HG02938 (cell line): ENCODE results near the gene POLR1C.
"Not testable (repeated sequence)": the region's sequence is repeated elsewhere in the genome, so short reads cannot be mapped to it uniquely, and the experiment has no call there.

Source experiments
- ATAC-seq: cut with Tn5 transposase; IDR thresholded peaks from one replicate; pipeline ENCODE4 v1.9.1; 2021; ENCODE audit warnings: mild to moderate bottlenecking, moderate library complexity; ENCODE audit not compliant: unreplicated experiment

POLR1C gene, protein sequence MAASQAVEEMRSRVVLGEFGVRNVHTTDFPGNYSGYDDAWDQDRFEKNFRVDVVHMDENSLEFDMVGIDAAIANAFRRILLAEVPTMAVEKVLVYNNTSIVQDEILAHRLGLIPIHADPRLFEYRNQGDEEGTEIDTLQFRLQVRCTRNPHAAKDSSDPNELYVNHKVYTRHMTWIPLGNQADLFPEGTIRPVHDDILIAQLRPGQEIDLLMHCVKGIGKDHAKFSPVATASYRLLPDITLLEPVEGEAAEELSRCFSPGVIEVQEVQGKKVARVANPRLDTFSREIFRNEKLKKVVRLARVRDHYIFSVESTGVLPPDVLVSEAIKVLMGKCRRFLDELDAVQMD

GRCh38 chr6:43516697-43517504 lies at the start of gene POLR1C, which contains the start of gene YIPF3:
Gene POLR1C, plus strand, starts transcription at chr6:43517089. Its CDS starts 21 bp downstream, at chr6:43517110.
Gene YIPF3, minus strand, starts transcription at chr6:43516926. Its CDS starts 119 bp downstream, at chr6:43516807.
- peak; percentile 93 for ATAC-seq

DNA sequence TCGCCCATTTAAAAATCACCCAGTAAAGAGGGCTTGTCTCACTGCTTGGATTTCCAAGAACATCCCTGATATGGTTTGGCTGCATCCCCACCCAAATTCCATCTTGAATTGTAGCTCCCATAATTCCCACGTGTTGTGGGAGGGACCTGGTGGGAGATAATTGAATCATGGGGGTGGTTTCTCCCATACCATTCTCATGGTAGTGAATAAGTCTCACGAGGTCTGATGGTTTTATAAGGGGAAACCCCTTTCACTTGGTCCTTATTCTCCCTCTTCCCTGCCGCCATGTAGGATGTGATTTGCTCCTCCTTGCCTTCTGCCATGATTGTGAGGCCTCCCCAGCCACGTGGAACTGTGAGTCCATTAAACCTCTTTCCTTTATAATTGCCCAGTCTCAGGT lies 49.6 kb upstream of the POLR1C start:
- ATAC-seq: not testable (repeated sequence)

- no peak for ATAC-seq
Observed at GRCh38 chr6:43467752-43468151, 49.1 kb upstream of the POLR1C start.

- ATAC-seq: no peak
Observed at GRCh38 chr6:43468240-43468639, 48.6 kb upstream of the POLR1C start.

DNA sequence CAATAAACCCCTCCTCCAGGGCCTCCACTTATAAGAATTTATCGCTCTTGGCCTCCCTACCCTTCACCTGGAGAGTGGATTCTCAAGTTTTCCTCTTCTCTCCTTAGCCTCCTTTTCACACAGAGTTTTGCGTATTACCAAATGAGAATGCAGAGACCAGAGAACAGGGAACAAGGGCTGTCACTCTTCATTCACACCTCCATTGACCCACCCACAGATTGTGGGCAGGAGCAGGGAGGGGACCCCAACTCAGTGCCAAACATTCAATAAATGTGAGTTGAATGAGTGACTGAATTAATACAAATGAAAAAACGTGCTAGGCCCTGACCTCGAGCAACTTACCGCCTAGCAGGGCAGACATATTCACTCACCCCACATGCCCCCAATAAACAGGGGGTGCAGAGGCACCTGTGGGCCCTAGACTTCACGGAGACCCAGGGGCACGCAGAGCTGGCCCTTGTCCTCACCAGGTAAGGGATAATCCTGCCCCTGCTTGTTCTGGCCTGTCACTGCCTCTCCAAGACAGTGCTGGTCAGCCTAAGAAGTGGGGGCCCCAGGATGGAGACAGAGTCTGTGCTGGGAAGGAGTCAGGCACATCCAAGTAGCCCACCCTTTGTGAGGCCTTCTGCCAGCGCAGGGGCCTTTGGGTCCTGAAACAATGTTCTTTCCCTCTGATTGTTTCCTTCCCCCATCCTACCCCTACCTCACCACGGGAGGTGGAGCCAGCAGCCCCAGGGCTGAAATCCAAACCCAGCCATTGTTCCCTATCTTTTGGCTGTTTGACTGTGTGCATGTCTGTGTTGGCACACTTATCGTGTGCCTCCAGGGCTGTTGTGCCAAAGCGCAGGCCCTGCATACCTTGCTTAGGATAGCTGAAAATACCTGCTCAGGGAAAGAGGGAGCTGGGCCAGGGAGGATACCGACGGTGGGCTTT lies 47.9 kb upstream of the POLR1C start:
- ATAC-seq: no peak

- no peak for ATAC-seq
Observed at GRCh38 chr6:43469947-43470346, 46.9 kb upstream of the POLR1C start.

DNA sequence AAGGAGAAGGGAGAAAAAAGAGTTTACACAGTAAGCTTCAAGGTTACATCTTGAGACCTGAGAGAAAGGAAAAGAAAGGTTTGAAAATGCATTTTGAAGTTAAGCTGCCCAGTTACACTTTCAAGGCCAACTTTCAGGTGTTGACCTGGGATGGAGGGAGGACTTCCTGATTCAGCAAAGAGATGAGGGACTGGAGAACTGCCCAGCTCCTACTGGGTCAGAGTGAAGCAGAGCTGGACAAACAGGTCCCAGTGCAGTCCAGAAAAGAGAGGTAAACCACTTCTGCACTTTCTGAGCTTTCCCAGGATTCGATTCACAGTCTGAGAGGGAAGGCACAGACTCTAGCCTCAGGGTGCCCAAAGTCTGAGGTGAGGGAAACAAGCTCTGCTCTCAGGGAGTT lies 45.5 kb upstream of the POLR1C start:
- no peak for ATAC-seq

- no peak for ATAC-seq
Observed at GRCh38 chr6:43472515-43472914, 44.4 kb upstream of the POLR1C start.

- no peak for ATAC-seq
Observed at GRCh38 chr6:43475516-43475915, 41.4 kb upstream of the POLR1C start.

DNA sequence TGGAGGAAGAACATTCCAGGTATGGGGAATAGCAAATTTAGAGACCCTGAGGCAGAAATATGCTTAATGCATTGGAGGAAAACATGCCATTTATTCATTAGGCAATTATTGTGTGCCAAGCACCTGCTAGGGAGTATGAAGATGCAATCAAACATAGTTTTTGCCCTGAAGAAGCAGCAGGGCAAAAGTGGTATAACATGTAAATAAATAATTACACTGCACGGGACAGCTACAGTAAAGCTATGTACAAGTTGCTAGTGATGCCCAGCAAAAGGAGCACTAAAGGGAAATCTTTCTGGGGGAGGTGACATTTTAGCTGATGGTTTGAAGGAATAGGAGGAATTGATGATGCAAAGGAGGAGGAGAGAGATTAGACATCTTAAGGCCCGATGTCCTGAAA lies 40.1 kb upstream of the POLR1C start:
- no peak for ATAC-seq

DNA sequence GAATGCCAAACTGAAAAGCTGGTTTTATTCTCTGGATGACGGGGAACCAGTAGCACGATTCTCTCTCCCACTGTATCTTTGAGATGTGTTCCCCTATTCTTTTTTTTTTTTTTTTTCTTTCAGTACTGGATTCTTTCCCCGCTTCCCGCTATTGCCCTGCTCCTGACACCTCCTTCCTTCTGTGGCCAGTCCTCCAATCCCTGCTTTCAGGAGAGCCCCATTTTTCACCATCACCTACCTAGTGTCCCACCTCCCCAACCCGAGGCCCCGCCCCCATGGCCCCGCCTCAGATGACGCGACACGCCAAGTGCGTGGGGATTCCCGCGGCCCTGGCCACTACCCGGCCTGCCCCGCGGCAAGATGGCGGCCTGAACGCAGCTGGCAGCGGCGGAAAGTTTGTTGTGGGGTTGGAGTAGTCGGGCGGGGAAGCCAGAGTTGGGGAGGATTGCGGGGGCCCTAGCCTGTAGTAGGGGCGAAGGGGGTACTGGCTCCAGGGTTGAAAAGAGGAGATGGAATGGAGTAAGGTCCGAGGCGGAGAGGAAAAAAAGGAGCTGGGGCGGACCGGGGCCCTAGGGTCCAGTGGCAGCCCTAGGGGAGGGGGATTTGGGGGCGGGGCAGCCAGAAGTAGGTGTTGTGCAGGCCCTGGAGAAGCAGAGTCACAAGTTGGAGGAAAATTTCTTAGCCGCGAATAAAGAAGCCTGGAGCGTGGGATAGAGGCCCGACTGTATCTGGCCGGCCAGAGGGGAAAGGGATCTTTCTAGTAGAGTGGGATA lies 39.5 kb upstream of the POLR1C start, which contains the start of gene TJAP1:
TSS of gene TJAP1 (plus strand) at position 336 of the 773 bp plus-strand sequence. CDS start 21,432 bp downstream, outside the sequence.
- ATAC-seq: peak; percentile 78

GRCh38 chr6:43478008-43478372 lies 38.9 kb upstream of the POLR1C start:
- ATAC-seq: peak; percentile 19

GRCh38 chr6:43481075-43481474 lies 35.8 kb upstream of the POLR1C start:
- ATAC-seq: no peak

DNA sequence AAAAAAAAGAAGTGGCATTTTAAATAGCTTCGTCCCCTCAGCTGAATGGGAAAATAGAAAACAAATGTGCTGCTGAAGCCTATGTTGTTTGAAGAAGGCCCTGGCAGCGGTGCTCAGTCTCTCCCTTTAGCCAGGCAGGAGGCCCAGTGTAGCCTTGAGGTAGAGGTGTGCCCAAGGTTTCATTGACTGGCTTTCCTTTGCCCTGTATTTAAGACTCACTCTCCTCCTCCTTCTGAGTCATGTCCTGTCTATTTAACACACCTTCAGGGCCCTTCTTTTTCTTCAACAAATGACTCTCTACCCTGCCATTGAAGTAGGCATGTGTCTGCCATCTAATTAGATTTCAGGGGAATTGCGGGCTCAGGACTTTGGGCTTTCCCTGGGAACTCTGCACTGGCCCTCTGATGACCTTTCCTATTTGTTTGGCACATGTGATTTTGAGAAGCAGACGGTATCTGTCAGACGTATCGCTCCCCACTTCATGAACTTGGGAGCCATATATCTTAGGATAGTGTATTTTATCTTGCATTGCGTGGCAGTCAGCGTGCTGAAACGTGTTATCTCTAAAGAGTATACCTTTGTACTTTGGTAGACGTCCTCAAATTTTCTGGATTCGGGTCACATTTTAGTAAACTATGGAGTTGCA lies 35.2 kb upstream of the POLR1C start:
- ATAC-seq: no peak

DNA sequence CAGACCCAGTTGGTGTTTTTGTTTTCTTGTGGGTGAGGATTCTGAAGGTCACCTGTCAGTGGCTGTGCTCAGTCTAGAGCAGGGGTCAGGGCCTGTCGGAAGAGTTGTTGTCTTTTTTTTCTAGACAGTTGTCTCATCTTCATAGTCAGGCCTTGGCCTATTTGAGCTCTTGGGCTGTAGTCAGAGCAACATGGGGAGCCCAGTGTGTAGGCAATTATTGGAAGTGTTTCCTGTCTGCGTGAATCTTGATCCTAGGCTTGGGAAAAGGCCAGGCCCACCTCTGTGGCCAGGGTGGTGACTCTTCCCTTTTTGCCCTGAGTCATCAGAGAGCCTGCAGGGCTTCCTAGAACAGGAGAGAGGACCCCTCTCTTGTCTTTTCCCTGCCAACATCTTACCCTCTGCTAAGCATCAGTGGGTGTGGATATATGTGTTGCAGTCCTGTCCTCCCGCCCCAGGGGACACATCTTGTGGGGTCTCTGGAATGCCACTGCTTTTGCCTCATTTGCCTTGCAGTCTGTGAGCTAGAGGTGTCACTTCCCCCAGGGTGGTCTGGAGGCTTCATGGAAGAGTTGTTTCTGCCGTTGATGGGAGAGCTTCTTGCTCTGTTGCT lies 28.1 kb upstream of the POLR1C start:
- no peak for ATAC-seq

- no peak for ATAC-seq
Observed at GRCh38 chr6:43489277-43490072, 27.4 kb upstream of the POLR1C start.

DNA sequence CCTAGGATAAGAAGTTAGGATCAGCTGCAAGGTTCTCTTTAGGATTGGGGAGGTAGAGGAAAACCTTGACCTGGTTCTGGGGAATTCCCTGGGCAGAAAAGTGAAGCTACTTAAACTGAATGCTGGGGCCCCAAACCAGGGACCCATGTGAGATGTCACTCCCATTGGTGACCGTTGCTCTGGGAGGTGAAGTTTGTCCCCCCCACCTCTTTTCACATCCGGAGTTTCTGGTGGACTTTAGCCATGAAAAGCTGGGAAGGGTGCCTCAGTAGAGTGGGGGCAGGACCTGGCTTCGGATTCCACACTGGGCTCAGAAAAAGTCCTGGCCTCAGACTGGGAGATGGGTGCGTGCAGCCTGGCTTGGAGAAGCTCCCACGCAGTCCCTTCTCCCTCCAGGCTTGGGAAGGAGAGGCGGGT lies 26.4 kb upstream of the POLR1C start:
- ATAC-seq: no peak
